Memory B cell (primary cell): ENCODE measurements around the gene RAMAC.
A peak's percentile ranks its signal among the peaks of the same experiment; 100 is the strongest.
"Not testable (repeated sequence)": the region's sequence is repeated elsewhere in the genome, so short reads cannot be mapped to it uniquely, and the experiment has no call there.

Experiments
- ATAC-seq: fragments of 150-1000 bp; cut with Tn5 transposase; 2 replicates; pipeline ENCODE4 v1.10.0; 2021; ENCODE audit warnings: low read depth, mild to moderate bottlenecking, moderate library complexity
- DNase-seq, 2 donors: peaks; one replicate each; pipeline ENCODE4 v3.0.0; 2022; ENCODE audit warnings: low spot score in 2 of 2
- H3K27ac Mint-ChIP-seq: one replicate; pipeline ENCODE4 v1.8.0; 2022; ENCODE audit warnings: mild to moderate bottlenecking, moderate library complexity, mixed read lengths
- H3K27me3 Mint-ChIP-seq: one replicate; pipeline ENCODE4 v1.8.0; 2022; ENCODE audit warnings: mixed read lengths
- H3K36me3 Mint-ChIP-seq: one replicate; pipeline ENCODE4 v1.8.0; 2022; ENCODE audit warnings: mild to moderate bottlenecking, mixed read lengths
- H3K4me1 Mint-ChIP-seq: one replicate; pipeline ENCODE4 v1.8.0; 2022; ENCODE audit warnings: mixed read lengths
- H3K4me3 Mint-ChIP-seq: one replicate; pipeline ENCODE4 v1.8.0; 2022; ENCODE audit warnings: mild to moderate bottlenecking, moderate library complexity, mixed read lengths
- H3K9me3 Mint-ChIP-seq: one replicate; pipeline ENCODE4 v1.8.0; 2022; ENCODE audit warnings: mixed read lengths

Gene RAMAC

GRCh38 chr15:82985688-82986441 is at the start of gene RAMAC:
Gene RAMAC (plus strand): TSS chr15:82986210. CDS start chr15:82989019, 2,809 bp downstream.
- Mint-ChIP-seq H3K27ac (peak within 1 kb of the TSS; percentile 97), H3K36me3 (peaks cover 8% of the 10 kb centered on the region)

GRCh38 chr15:82936966-82937711 is 48.9 kb upstream of the RAMAC start:
- H3K9me3 Mint-ChIP-seq = peaks cover 2% of the 10 kb centered on the region
- DNase-seq (no peak), ATAC-seq (no peak)
- peaks cover 8% of the 10 kb centered on the region for H3K4me1 Mint-ChIP-seq
- H3K4me3 Mint-ChIP-seq = no peak overlapping the region
- peaks cover 24% of the 10 kb centered on the region for H3K27me3 Mint-ChIP-seq
- peaks cover 9% of the 10 kb centered on the region for H3K36me3 Mint-ChIP-seq
- H3K27ac Mint-ChIP-seq = no peak overlapping the region

More at GRCh38 chr15:82985688-82986441, at the start of gene RAMAC:
- no peaks in the 10 kb centered on the region for H3K27me3 Mint-ChIP-seq
- peaks cover 8% of the 10 kb centered on the region for H3K4me1 Mint-ChIP-seq
- ATAC-seq (peak; percentile 95), DNase-seq (peak; percentile 79 to 91)
- H3K9me3 Mint-ChIP-seq = no peaks in the 10 kb centered on the region
- H3K4me3 Mint-ChIP-seq = peak within 1 kb of the TSS; percentile 98

GRCh38 chr15:82937712-82938058 is 48.3 kb upstream of the RAMAC start:
- no peak for ATAC-seq
- no peak for DNase-seq
- no peak overlapping the region for H3K27ac Mint-ChIP-seq
- no peak overlapping the region for H3K4me3 Mint-ChIP-seq
- H3K27me3 Mint-ChIP-seq = peaks cover 24% of the 10 kb centered on the region
- H3K9me3 Mint-ChIP-seq = peaks cover 2% of the 10 kb centered on the region
- peaks cover 8% of the 10 kb centered on the region for H3K4me1 Mint-ChIP-seq
- H3K36me3 Mint-ChIP-seq = peaks cover 9% of the 10 kb centered on the region

- H3K36me3 Mint-ChIP-seq, H3K4me3 Mint-ChIP-seq, ATAC-seq, H3K27ac Mint-ChIP-seq, H3K9me3 Mint-ChIP-seq, H3K4me1 Mint-ChIP-seq, DNase-seq: not testable (repeated sequence)
- peaks cover 24% of the 10 kb centered on the region for H3K27me3 Mint-ChIP-seq
Measured at GRCh38 chr15:82939678-82940077, 46.3 kb upstream of the RAMAC start.

- Mint-ChIP-seq H3K4me3 (no peak overlapping the region), H3K27me3 (peaks cover 21% of the 10 kb centered on the region), H3K36me3 (peaks cover 9% of the 10 kb centered on the region), H3K27ac (no peak overlapping the region), H3K4me1 (no peaks in the 10 kb centered on the region), H3K9me3 (peaks cover 2% of the 10 kb centered on the region)
- ATAC-seq (no peak), DNase-seq (no peak)
Measured at GRCh38 chr15:82942691-82943090, 43.3 kb upstream of the RAMAC start.

- no peak for DNase-seq
- Mint-ChIP-seq H3K9me3 (peaks cover 2% of the 10 kb centered on the region), H3K4me3 (no peak overlapping the region), H3K27me3 (peaks cover 21% of the 10 kb centered on the region), H3K27ac (no peak overlapping the region), H3K36me3 (peaks cover 9% of the 10 kb centered on the region), H3K4me1 (no peaks in the 10 kb centered on the region)
- no peak for ATAC-seq
Measured at GRCh38 chr15:82943176-82943575, 42.8 kb upstream of the RAMAC start.

- Mint-ChIP-seq H3K36me3 (peaks cover 1% of the 10 kb centered on the region), H3K4me3 (no peak overlapping the region), H3K27ac (no peak overlapping the region)
Measured at GRCh38 chr15:82944056-82944455, 42.0 kb upstream of the RAMAC start.

GRCh38 chr15:82944821-82945220 is 41.2 kb upstream of the RAMAC start:
- no peak overlapping the region for H3K27ac Mint-ChIP-seq
- no peak for ATAC-seq
- no peak for DNase-seq

More at GRCh38 chr15:82944056-82944455, 42.0 kb upstream of the RAMAC start:
- Mint-ChIP-seq H3K27me3 (peaks cover 13% of the 10 kb centered on the region), H3K9me3 (no peaks in the 10 kb centered on the region), H3K4me1 (no peaks in the 10 kb centered on the region)
- no peak for ATAC-seq
- DNase-seq = no peak

GRCh38 chr15:82945326-82945725 is 40.7 kb upstream of the RAMAC start:
- ATAC-seq (no peak), DNase-seq (no peak)
- no peak overlapping the region for H3K4me3 Mint-ChIP-seq
- no peaks in the 10 kb centered on the region for H3K4me1 Mint-ChIP-seq
- H3K9me3 Mint-ChIP-seq = no peaks in the 10 kb centered on the region
- H3K36me3 Mint-ChIP-seq = no peaks in the 10 kb centered on the region
- H3K27me3 Mint-ChIP-seq = peaks cover 12% of the 10 kb centered on the region
- H3K27ac Mint-ChIP-seq = no peak overlapping the region

More at GRCh38 chr15:82944821-82945220, 41.2 kb upstream of the RAMAC start:
- no peaks in the 10 kb centered on the region for H3K36me3 Mint-ChIP-seq
- H3K9me3 Mint-ChIP-seq = no peaks in the 10 kb centered on the region
- H3K4me1 Mint-ChIP-seq = no peaks in the 10 kb centered on the region
- no peak overlapping the region for H3K4me3 Mint-ChIP-seq
- H3K27me3 Mint-ChIP-seq = peaks cover 12% of the 10 kb centered on the region

GRCh38 chr15:82946155-82946701 is 39.8 kb upstream of the RAMAC start:
- H3K9me3 Mint-ChIP-seq = no peaks in the 10 kb centered on the region
- H3K4me3 Mint-ChIP-seq = no peak overlapping the region
- H3K4me1 Mint-ChIP-seq = no peaks in the 10 kb centered on the region
- H3K27ac Mint-ChIP-seq = no peak overlapping the region
- no peak for DNase-seq
- ATAC-seq = no peak
- H3K36me3 Mint-ChIP-seq = no peaks in the 10 kb centered on the region
- peaks cover 12% of the 10 kb centered on the region for H3K27me3 Mint-ChIP-seq

- Mint-ChIP-seq H3K9me3 (no peaks in the 10 kb centered on the region), H3K4me3 (no peak overlapping the region), H3K36me3 (no peaks in the 10 kb centered on the region), H3K4me1 (no peaks in the 10 kb centered on the region), H3K27me3 (peaks cover 6% of the 10 kb centered on the region), H3K27ac (no peak overlapping the region)
- ATAC-seq = no peak
- no peak for DNase-seq
Measured at GRCh38 chr15:82950295-82950694, 35.7 kb upstream of the RAMAC start.

- H3K4me1 Mint-ChIP-seq = no peaks in the 10 kb centered on the region
- H3K27ac Mint-ChIP-seq = no peak overlapping the region
- no peak overlapping the region for H3K4me3 Mint-ChIP-seq
- ATAC-seq (peak; percentile 28), DNase-seq (no peak)
- no peaks in the 10 kb centered on the region for H3K36me3 Mint-ChIP-seq
- H3K9me3 Mint-ChIP-seq = no peaks in the 10 kb centered on the region
- H3K27me3 Mint-ChIP-seq = peaks cover 6% of the 10 kb centered on the region
Measured at GRCh38 chr15:82950746-82951370, 35.2 kb upstream of the RAMAC start.

- no peak for ATAC-seq
- Mint-ChIP-seq H3K27ac (no peak overlapping the region), H3K36me3 (no peaks in the 10 kb centered on the region)
Measured at GRCh38 chr15:82951472-82952157, 34.4 kb upstream of the RAMAC start.

More at GRCh38 chr15:82951472-82952157, 34.4 kb upstream of the RAMAC start:
- no peaks in the 10 kb centered on the region for H3K4me1 Mint-ChIP-seq
- H3K4me3 Mint-ChIP-seq = peak overlapping the region; percentile 63
- DNase-seq = no peak
- peaks cover 6% of the 10 kb centered on the region for H3K27me3 Mint-ChIP-seq
- H3K9me3 Mint-ChIP-seq = no peaks in the 10 kb centered on the region
